OCI-LY1 (cell line): ENCODE measurements around the gene ALG8.

ENCODE experiments used
- H2AFZ ChIP-seq: fragments of 200-600 bp; sonication (generic), shearing (Covaris generic); 2 replicates; pipeline ENCODE4 v1.6.0; 2014; ENCODE audit warnings: antibody characterized with exemption, mild to moderate bottlenecking, low read length
- H3F3A ChIP-seq: fragments of 200-600 bp; sonication (generic), shearing (Covaris generic); 2 replicates; pipeline ENCODE4 v1.6.0; 2014; ENCODE audit warnings: mild to moderate bottlenecking, antibody characterized with exemption, low read length, moderate library complexity; ENCODE audit not compliant: insufficient read depth
- H3K27ac ChIP-seq: fragments of 200-600 bp; sonication (generic); 2 replicates; pipeline ENCODE4 v1.5.1; 2014; ENCODE audit warnings: low read length, mixed run types, mild to moderate bottlenecking, low read depth; ENCODE audit not compliant: poor library complexity, severe bottlenecking
- H3K27me3 ChIP-seq: fragments of 200-600 bp; sonication (generic); 2 replicates; pipeline ENCODE4 v1.6.0; 2014; ENCODE audit warnings: antibody characterized with exemption, mild to moderate bottlenecking, low read length, moderate library complexity; ENCODE audit not compliant: insufficient read depth
- H3K36me3 ChIP-seq: fragments of 200-600 bp; sonication (generic); 2 replicates; pipeline ENCODE4 v1.6.1; 2014; ENCODE audit warnings: mild to moderate bottlenecking, antibody characterized with exemption, low read length, moderate library complexity, mixed read lengths; ENCODE audit not compliant: insufficient read depth
- H3K4me1 ChIP-seq: fragments of 200-600 bp; sonication (generic); 2 replicates; pipeline ENCODE4 v1.5.1; 2014; ENCODE audit warnings: mild to moderate bottlenecking, low read length, moderate library complexity; ENCODE audit not compliant: insufficient read depth, severe bottlenecking
- H3K4me2 ChIP-seq: fragments of 200-600 bp; sonication (generic), shearing (Covaris generic); 2 replicates; pipeline ENCODE4 v1.6.1; 2014; ENCODE audit warnings: low read length
- H3K4me3 ChIP-seq: fragments of 200-600 bp; sonication (generic); 2 replicates; pipeline ENCODE4 v1.5.1; 2014; ENCODE audit warnings: low read length, low read depth, mild to moderate bottlenecking, mixed read lengths; ENCODE audit not compliant: poor library complexity, severe bottlenecking
- H3K79me2 ChIP-seq: fragments of 200-600 bp; shearing (Covaris generic); 2 replicates; pipeline ENCODE4 v1.6.1; 2016; ENCODE audit warnings: mixed run types, low read length, mixed read lengths; ENCODE audit not compliant: insufficient read depth
- H3K9ac ChIP-seq: fragments of 200-600 bp; sonication (generic), shearing (Covaris generic); 2 replicates; pipeline ENCODE4 v1.6.1; 2014; ENCODE audit warnings: mild to moderate bottlenecking, low read length, mixed read lengths
- H3K9me2 ChIP-seq: fragments of 200-600 bp; sonication (generic), shearing (Covaris generic); 2 replicates; pipeline ENCODE4 v1.6.1; 2014; ENCODE audit warnings: low read depth, mild to moderate bottlenecking, low read length, mixed read lengths
- H3K9me3 ChIP-seq: fragments of 200-600 bp; shearing (Covaris generic); 2 replicates; pipeline ENCODE4 v1.6.1; 2014; ENCODE audit warnings: low read length, mixed read lengths
- H4K20me1 ChIP-seq: fragments of 200-600 bp; sonication (generic), shearing (Covaris generic); 2 replicates; pipeline ENCODE4 v1.6.0; 2016; ENCODE audit warnings: mild to moderate bottlenecking, low read length; ENCODE audit not compliant: insufficient read depth
- EZH2 ChIP-seq: fragments of 200-600 bp; sonication (generic), shearing (Covaris generic); IDR thresholded peaks from 2 replicates; pipeline ENCODE4 v1.8.0; 2017; ENCODE audit warnings: borderline replicate concordance, mixed run types, mild to moderate bottlenecking, antibody characterized with exemption, low read length, moderate library complexity, mixed read lengths
- TF ChIP-seq, protein P1 (sequence below): fragments of 200-600 bp; sonication (generic), shearing (Covaris generic); IDR thresholded peaks from 2 replicates; pipeline ENCODE4 v1.5.1; 2017; ENCODE audit warnings: mild to moderate bottlenecking, antibody characterized with exemption, low read length, moderate library complexity, mixed read lengths

The ALG8 gene

DNA sequence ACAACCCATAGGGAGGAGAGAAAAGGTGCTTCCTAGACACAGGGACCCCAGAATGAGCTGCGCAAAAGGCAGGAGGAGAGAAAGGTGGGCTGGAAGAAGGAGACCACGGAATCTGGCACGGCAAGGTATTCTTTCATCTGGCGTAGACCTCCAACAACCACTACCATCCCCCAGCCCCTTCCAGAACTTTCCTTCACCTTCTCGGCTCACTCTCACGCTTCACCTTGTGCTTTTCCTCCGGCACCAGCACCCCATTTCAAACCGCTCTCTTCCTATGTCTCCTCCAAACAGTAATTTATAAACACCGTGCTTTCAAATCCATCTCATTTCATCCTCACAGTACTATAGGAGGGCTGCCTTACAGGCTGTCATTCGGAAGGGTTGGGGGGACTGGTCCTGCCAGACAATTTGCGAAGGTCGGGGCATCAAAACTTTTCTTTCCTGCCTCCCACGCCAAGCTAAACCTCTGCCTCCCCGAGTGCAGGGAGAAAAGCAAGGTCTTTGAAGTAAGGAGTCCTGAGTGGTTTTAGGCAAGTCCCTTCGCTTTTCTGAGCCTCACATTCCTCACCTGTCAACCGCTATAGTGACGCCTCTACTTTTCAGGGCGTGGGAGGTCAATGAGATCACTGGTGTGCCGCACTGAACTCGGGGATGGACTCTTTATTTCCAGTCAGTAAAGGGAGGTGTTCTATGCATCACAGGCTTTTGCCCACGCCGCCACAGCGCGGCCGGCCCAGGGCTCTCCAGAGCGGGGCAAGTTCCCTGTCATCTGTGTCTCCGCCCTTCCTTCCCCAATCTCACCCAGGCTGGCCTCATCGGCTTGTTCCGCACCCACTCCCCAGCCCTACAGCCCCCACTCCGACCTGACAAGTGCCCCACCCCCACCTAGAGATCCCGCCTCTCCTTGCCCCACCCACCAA, 48.2 kb upstream of the ALG8 start:
- no peak overlapping the region for H3K27ac ChIP-seq
- no peaks in the 10 kb centered on the region for H3K9me2 ChIP-seq
- no peak for TF ChIP-seq EZH2
- TF ChIP-seq, protein P1, sequence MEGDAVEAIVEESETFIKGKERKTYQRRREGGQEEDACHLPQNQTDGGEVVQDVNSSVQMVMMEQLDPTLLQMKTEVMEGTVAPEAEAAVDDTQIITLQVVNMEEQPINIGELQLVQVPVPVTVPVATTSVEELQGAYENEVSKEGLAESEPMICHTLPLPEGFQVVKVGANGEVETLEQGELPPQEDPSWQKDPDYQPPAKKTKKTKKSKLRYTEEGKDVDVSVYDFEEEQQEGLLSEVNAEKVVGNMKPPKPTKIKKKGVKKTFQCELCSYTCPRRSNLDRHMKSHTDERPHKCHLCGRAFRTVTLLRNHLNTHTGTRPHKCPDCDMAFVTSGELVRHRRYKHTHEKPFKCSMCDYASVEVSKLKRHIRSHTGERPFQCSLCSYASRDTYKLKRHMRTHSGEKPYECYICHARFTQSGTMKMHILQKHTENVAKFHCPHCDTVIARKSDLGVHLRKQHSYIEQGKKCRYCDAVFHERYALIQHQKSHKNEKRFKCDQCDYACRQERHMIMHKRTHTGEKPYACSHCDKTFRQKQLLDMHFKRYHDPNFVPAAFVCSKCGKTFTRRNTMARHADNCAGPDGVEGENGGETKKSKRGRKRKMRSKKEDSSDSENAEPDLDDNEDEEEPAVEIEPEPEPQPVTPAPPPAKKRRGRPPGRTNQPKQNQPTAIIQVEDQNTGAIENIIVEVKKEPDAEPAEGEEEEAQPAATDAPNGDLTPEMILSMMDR = no peak
- H3K27me3 ChIP-seq = no peaks in the 10 kb centered on the region; the same call in 1 of the 2 replicates
- no peaks in the 10 kb centered on the region for H3K36me3 ChIP-seq
- peak overlapping the region; percentile 79 for H3K4me3 ChIP-seq
- peak overlapping the region; percentile 93 for H3K4me2 ChIP-seq
- no peaks in the 10 kb centered on the region for H3F3A ChIP-seq
- H3K4me1 ChIP-seq = peaks cover 19% of the 10 kb centered on the region
- peak overlapping the region; percentile 36; the same call in 1 of the 2 replicates for H2AFZ ChIP-seq
- no peaks in the 10 kb centered on the region for H4K20me1 ChIP-seq
- H3K9ac ChIP-seq = peak overlapping the region; percentile 64
- no peaks in the 10 kb centered on the region for H3K79me2 ChIP-seq
- no peaks in the 10 kb centered on the region for H3K9me3 ChIP-seq

DNA sequence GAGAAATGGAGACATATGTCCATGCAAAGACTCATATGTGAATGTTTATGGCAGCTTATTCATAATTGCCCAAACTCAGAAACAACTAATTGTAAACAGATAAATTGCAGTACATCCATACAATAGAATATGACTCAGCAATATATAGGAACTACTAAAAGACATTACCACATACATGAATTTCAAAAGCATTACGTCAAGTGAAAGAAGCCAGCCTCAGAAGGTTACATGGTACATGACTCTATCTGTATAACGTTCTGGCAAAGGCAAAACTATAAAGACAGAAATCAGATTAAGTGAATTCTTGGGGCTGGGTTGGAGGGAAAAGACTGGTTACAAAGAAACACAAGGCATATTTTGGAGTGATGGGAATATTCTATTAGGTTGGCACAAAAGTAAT, 41.8 kb upstream of the ALG8 start:
- no peak for TF ChIP-seq EZH2
- TF ChIP-seq, protein P1 = no peak
- Histone ChIP-seq H3K9ac (no peak overlapping the region), H3F3A (no peaks in the 10 kb centered on the region), H3K4me2 (no peak overlapping the region), H3K36me3 (no peaks in the 10 kb centered on the region), H4K20me1 (no peaks in the 10 kb centered on the region), H3K4me3 (no peak overlapping the region), H3K9me2 (no peaks in the 10 kb centered on the region), H3K9me3 (no peaks in the 10 kb centered on the region), H3K27me3 (no peaks in the 10 kb centered on the region), H3K79me2 (no peaks in the 10 kb centered on the region), H3K4me1 (no peaks in the 10 kb centered on the region), H2AFZ (no peak overlapping the region), H3K27ac (no peak overlapping the region)

DNA sequence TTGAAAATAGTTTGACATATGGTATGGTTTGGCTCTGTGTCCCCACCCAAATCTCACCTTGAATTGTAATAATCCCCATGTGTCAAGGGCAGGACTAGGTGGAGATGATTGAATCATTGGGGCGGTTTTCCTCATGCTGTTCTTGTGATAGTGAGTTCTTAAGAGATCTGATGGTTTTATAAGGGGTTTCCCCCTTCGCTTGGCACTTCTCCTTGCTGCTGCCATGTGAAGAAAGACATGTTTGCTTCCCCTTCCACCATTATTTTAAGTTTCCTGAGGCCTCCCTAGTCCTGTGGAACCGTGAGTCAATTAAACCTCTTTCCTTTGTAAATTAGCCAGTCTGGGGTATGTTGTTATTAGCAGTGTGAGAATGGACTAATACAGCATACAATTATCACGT, 41.3 kb upstream of the ALG8 start:
- no peaks in the 10 kb centered on the region for H3K4me1 ChIP-seq
- H3K4me2 ChIP-seq = no peak overlapping the region
- H3K79me2 ChIP-seq = no peaks in the 10 kb centered on the region
- TF ChIP-seq, protein P1 = no peak
- no peak for TF ChIP-seq EZH2
- H2AFZ ChIP-seq = no peak overlapping the region
- H3F3A ChIP-seq = no peaks in the 10 kb centered on the region
- no peak overlapping the region for H3K27ac ChIP-seq
- no peaks in the 10 kb centered on the region for H3K9me3 ChIP-seq
- no peaks in the 10 kb centered on the region for H3K9me2 ChIP-seq
- H4K20me1 ChIP-seq = no peaks in the 10 kb centered on the region
- H3K36me3 ChIP-seq = no peaks in the 10 kb centered on the region
- no peak overlapping the region for H3K9ac ChIP-seq
- H3K27me3 ChIP-seq = no peaks in the 10 kb centered on the region
- H3K4me3 ChIP-seq = no peak overlapping the region
